HG03196 (cell line): ENCODE measurements around the gene RPUSD3.
"Not testable (repeated sequence)": the region's sequence is repeated elsewhere in the genome, so short reads cannot be mapped to it uniquely, and the experiment has no call there.

ENCODE experiments used
- ATAC-seq: cut with Tn5 transposase; IDR thresholded peaks from one replicate; pipeline ENCODE4 v1.9.1; 2021; ENCODE audit not compliant: unreplicated experiment

The RPUSD3 gene

DNA sequence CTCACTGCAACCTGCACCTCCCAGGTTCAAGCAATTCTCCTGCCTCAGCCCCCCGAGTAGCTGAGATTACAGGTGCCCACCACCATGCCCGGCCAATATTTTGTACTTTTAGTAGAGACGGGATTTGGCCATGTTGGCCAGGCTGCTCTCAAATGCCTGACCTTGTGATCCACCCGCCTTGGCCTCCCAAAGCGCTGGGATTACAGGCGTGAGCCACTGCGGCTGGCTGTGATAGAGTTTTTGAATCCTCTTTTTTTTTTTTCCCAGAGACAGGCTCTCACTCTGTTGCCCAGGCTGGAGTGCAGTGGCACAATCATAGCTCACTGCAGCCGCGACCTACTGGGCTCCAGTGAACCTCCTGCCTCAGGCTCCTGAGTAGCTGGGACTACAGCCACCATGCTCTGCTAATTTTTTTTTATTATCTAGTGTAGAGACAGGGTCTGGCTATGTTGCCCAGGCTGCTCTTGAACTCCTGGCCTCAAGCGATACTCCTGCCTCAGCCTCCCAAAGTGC is 21.4 kb upstream of the RPUSD3 start:
- ATAC-seq: not testable (repeated sequence)

DNA sequence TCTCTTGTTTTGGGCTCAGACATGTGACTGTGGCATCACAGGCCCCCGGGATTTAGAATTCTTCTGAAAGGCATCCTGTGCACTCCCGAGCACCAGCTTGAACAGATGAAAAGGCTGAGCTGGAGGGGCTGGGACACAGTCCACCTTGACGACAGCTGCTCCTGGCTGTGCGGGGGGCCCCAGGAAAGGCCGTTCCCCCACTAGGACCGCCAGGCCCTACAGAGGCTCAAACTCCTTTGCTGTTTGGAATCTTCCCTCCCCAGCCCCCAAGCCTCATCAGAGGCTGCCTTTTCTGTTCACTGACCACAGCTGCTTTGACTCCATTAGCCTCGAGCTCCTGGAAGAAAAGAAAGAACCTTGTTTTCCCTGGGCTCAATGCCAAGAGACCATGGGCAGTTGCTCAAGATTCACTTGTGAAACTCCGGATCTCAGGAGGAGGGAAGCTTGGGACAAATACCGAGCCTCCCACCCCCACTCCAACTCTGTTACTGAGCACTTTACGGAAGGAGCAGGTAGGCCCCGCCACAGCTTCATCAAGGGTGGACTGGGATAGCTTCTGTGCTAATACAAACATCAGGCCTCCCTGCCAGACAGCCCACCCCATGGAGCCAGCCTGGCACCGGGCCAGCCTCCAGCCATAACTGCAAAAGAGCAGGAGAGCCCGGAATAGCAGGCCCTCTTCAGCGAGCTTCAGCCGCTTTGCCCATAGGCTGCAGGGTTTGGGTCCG is 20.6 kb upstream of the RPUSD3 start:
- no peak for ATAC-seq

DNA sequence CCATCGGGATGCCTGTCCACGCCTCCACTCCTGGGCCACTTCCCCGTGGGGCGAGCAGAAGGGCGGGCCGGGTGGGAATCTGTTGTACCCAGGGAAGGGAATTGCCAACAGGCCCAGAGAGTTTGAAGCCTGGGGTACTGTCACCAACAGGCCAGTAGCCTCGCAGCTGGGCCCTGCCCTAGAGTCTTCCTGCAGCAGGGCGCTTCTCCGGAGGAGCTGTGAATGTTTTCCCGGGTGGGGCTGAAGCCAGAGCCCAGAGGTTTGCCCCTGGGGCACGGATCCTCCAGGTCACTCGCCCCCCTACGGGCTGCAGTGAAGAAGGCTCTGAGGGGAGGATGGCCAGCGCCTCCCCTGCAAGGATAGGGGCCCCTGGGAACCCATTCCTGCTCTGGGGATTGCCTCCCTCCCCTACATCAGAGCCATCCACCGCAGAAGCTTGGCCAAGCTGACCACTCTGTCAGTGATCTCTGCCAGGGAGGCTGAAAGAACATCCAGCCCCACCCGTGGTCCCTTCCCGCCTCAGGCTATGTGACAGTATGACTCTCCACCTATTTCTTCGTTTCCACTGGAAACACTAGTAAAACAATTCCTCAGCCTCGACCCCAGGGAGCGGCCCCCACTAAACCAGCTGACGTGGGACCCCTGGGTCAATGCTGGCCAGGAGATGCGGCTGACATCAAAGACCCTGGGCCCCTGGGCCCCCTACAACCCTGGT is 19.4 kb upstream of the RPUSD3 start:
- no peak for ATAC-seq

DNA sequence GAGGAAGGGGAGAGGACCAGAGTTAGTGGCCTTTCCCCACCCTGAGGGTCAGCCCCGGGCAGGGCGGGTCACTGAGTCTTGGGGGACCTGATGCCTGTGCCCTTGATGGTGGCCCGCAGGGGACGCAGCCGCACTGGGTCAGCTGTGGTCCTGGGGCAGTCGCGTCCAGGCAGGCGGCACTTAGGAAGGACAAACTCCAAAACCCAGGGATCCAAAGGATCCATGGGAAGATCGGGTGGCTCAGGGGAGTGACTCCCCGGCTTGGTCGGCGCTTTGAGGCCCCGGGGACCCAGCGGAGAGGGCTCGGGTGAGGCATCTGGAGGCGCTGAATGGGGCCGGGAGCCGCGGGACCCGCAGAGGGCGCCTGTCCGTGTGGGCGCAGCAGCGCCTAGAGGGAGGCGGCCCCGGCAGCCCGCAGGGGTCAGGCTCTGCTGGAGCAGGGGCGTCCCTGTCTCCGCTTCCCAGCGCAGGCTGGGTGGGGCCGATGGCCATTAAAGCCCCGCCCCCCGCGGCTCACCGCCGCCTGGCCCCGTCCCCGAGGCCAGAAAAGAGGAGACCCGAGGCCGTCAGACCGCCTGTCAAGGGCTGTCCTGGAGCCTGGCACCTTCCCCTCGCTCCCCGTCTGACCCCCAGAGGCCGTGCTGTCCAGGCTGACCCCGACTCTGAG is 18.7 kb upstream of the RPUSD3 start:
- no peak for ATAC-seq

DNA sequence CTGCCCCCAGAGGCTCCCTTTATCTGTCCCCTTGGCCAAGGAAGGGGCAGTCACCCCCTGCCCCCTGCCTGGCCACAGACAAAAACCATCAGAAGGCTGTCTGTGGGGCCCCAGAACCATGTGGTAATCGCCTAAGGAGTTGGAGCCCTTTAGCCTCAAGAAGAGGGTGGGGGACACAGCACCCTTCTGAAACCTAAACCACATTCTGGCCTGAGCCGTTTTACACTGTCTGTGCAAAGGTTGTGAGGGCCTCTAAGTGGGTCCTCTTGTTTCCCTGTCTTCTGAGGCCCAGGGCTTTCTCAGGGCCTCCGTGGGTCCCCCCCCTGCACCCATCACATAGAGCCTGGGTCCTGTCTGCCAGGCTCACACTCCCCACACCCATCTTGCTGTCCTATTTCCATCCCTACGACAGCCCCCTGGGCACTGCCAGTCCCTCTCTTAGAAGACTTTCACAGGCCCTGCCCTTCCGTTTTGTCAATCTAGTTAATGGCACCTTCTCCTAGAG is 17.9 kb upstream of the RPUSD3 start:
- ATAC-seq: no peak

DNA sequence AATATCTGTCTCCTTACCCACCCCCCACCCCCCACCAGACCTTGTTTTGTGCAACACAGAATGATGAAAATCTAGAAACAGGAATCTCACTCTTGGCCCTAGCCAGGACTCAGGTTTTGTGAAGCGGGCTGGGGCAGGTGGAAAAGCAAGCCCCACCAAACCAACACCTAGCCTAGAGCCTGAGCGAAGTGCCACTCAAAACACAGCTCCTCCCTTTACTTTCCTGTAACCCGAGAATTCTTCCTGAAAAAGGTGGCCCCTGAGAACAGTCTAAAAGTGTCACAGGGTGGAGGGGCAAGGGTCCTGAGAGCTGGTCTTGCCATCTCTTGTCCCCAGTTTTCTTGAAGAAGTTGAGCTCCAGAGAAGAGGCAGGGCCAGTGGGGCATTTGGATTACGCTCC is 17.4 kb upstream of the RPUSD3 start:
- ATAC-seq: no peak

DNA sequence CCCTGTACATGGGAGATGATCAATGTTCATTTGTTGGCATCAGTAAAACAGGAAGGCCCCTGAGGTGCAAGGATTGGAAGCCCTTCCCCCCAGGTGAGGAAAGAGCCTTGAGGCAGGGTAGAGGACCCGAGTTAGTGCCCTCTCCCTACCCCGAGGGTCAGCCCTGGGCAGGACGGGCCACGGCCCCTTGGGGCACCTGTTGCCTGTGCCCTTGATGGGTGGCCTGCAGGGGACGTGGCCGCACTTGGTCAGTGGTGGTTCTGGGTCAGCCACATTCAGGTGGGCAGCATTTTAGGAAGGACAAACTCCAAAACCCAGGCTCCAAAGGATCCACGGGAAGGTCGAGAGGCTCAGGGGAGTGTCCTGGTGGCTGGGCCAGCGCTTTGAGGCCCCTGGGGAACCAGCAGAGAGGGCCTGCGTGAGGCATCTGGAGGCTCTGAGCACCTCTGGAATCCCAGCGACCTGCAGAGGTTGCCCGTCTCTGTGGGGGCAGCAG is 15.8 kb upstream of the RPUSD3 start:
- no peak for ATAC-seq

DNA sequence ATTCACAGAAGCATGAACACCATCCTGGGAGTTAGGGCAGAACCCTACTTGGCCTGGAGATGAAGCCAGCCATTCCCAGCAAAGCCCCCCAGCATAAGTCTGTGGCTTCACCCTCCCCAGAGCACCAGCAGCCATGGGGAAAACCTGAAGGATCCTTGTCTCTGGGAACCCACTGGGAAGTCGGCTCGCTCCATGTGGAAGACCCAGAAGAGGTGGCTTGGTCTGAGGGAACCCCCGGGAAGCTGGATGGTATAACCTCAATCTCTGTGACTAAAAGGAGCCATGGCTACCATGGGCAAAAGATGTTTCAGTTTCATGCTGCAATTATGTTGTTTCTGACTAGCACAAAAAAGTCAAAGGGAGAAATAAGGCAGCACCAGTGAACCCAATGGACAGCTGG is 11.8 kb upstream of the RPUSD3 start:
- ATAC-seq: no peak

DNA sequence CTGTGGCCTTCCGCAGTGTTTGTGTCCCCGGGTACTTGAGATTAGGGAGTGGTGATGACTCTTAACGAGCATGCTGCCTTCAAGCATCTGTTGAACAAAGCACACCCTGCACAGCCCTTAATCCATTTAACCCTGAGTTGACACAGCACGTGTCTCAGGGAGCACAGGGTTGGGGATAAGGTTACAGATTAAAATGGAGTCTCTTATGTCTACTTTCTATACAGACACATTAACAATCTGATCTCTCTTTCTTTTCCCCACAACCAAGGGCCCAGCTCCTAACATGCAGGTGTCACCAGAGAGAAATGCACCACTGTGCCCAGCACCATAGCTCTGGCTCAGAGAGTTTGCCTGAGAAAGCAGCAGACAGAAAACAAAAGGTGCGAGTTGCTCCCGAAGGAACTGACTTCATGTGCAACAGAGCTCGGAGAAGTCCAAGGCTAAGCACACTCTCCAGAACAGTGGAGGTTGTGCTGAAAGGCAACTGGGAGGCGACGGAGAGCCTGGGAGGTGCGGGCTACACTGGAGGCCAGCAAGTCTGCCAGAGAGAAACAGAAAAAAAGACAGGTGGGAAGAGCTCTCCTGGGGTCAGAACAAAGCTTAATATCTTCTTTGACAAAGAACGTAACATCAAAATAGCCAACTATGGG is 10.6 kb upstream of the RPUSD3 start:
- not testable (repeated sequence) for ATAC-seq

DNA sequence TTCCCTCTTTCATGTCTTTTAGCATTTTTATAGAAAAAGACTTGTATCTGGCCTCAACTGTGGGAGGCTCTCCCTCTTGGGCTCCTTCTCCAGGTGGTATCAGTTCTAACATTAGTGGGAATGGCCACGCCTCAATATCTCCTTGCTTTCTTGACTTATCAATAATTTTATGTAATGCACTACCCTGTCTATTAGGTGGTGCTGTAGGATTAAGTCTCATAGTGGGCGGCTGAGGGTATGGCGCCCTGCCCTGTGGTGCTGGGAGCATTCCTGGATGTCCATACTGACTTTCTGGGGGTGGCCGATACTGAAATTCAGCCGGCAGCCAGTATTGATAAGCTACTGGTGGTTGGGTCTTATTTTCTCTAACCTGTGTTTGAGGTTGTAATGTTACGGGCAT is 8.7 kb upstream of the RPUSD3 start:
- ATAC-seq: no peak

DNA sequence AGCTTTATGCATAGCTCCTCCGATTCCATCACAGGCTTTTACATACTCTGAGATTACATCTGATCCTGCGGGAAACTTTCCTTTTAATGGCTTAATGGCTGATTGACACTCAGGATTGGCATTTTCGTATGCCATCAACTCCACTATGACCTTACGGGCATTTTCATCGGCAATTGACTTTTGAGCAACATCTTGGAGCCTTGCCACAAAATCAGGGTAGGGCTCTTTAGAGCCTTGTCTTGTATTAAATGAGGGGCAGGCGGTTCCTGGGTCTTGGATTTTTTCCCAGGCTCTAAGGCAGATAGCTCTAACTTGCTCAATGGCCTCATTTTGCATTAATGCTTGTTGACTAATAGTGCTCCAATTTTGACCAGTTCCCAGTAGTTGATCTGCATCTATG is 8.1 kb upstream of the RPUSD3 start:
- ATAC-seq: not testable (repeated sequence)

DNA sequence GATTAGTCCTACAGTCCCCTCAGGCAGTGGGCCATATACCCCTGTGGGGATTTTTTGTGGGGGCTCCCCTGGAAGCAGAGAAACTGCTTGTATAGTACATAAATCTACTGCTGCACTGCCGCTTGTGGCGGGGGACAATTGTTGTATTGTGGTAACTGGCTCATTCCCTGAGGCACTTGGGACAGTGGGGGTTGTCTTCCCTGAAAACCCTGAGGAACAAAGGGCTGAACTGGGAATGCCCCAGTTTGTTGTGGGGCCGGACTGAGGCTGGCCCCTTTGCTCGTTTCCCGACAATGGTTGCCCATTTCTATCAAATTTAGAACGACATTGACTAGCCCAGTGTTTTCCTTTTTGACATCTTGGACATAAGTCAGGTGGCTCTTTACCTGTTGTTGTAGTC is 7.6 kb upstream of the RPUSD3 start:
- ATAC-seq: not testable (repeated sequence)

DNA sequence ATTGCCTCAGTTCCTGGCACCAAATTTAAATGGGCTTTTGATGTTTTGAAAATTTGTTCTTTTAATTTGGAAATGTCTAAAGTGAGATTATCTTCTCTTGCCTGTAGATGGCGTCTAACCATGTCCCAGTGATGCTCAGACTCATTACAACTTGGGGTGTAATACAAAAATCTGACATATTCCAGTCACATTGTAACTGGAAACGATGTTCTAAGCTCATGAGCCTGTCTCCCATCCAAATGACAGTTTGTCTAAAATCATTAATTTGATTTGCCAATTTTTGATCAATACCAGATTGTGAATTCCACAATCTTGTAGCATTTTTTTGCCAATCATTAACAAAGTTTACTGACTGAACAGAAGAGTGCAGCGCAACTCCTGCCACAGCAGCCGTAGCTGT is 5.1 kb upstream of the RPUSD3 start:
- ATAC-seq: not testable (repeated sequence)

DNA sequence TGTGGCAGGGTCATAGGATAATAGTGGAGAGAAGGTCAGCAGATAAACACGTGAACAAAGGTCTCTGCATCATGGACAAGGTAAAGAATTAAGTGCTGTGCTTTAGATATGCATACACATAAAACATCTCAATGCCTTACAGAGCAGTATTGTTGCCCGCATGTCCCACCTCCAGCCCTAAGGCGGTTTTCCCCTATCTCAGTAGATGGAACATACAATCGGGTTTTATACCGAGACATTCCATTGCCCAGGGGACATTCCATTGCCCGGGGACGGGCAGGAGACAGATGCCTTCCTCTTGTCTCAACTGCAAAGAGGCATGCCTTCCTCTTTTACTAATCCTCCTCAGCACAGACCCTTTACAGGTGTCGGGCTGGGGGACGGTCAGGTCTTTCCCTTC is 4.1 kb upstream of the RPUSD3 start:
- ATAC-seq: not testable (repeated sequence)

DNA sequence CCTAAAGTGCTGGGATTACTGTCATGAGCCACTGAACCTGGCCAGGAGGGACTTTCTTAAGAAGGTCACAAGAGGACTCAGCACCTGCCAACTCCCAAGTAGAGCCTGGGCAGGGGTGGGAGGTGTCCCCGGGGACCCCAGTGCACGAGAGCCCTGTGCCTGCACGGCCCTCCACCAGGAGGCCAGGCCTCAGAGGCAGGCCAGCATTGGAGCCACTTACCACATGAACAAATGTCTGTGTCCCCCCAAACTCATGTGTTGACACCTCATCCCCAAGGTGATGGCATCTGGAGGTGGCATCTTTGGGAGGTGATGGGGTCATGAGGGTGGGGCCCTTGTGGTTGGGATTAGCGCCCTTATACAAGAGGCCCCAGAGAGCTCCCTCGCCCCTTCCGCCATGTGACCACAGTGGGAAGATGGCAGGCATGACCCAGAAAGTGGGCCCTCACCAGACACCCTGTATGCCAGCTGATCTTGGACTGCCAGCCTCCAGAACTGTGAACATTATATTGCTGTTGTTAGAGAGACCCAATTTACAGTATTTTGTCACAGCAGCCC is 3.2 kb upstream of the RPUSD3 start:
- ATAC-seq: no peak

DNA sequence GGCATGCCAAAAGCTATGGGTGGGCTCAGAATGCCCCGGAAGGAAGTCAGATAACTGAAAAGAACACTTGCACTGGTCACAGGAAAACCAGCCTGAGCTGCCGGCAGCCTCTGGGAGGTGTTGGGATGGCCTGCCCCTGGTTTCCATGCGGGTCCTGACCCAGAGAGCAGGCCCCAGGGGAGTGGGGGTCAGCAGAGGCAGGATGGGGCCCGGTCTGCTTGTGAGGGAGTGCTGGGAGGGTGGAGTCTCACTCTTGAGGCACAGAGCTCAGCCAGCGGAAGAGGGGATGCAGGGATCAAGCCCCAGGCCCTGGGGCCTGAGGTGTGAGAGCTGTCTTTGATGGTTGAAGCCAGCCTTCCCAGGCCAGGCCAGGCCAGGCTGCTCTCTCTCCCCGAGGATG is 2.4 kb upstream of the RPUSD3 start:
- no peak for ATAC-seq

DNA sequence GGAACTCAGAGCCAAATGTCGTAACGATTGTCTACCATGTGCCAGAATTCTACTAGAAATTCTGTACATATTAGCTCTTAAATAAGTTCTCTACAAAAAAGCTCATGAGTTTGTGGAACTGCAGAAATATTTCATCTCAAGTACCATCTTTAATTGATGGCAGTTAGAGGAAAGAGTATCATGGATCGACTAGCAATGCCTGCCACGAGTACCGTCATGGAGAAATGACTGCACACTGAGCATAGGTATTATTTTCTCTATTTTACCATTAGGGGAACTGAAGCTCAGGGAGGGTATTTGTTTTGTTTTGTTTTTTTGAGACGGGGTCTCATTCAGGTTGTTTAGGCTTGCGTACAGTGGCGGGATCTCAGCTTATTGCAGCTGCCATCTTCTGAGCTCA is 2.8 kb downstream of the RPUSD3 start:
- no peak for ATAC-seq

DNA sequence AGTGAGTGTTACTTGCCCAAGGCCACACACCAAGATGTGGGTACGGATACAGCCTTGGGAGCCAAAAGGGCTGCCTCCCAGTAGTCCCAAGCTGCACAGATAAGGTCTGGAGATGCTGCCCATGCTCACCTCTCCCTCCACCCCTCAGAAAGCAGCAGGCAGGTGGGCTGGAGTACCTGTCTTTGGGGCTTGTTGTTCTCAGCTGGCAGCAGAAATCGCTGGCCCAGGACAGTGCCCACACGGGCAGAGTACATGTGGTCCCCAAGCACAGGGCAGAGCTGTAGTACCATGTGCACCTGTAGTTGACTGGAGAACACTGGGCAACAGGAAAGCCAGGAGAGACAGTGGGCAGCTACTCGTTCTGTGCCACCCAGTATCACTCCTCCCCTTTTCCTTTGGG is 5.0 kb downstream of the RPUSD3 start:
- ATAC-seq: no peak

DNA sequence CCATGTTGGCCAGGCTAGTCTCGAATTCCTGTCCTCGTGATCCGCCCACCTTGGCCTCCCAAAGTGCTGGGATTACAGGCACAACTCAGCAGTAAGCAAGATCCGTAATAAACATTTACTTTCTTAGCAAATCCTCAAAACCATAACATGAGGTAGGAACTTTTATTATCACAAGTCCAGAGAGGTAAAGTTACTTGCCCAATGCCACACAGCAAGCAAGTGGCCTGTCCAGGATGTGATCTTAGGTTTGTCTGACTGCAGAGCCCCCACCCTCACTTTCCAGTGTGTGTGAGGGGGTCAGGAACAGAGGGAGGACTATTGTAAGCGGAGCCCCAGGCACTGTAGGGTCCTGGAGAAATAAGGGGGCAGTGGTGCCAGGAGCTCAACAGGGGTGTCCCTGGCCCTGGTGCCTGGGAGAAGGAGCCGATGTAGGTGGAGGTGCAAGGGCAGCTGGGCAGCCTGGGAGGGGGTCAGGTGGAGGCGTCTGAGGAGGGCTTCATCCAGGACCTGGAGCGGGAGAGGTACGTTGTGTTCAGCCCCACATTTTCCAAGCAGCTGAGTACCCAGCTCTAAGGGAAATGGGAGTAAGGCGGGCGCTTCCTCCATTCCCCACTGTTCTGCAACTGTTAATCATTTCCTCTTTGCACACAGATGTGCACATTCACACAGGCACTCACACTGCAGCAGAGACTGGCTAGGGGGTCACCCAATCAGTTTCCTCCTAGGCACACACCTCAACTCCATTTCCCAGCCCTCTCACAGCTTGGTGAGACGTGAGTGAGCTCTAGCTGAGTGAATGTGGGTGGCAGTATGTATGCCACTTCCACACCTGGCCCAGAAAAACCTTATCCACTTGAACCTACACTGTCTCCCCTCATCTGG is 5.9 kb downstream of the RPUSD3 start:
- ATAC-seq: no peak
